AG10803 (cell line): ENCODE measurements around the gene TSPAN17.

Source experiments
- DNase-seq: peaks from one replicate; pipeline ENCODE4 v3.0.0; 2010; ENCODE audit warnings: low read depth
- H3K4me3 ChIP-seq: 2 replicates; pipeline ENCODE4 v1.5.1; 2011; ENCODE audit warnings: mild to moderate bottlenecking, low read length, control low read depth
- TF ChIP-seq, protein P1 (sequence below): conservative IDR thresholded peaks from 2 replicates; pipeline ENCODE4 v1.5.1; 2011; ENCODE audit warnings: mild to moderate bottlenecking, low read length, control low read depth, inconsistent platforms

TSPAN17 gene

DNA sequence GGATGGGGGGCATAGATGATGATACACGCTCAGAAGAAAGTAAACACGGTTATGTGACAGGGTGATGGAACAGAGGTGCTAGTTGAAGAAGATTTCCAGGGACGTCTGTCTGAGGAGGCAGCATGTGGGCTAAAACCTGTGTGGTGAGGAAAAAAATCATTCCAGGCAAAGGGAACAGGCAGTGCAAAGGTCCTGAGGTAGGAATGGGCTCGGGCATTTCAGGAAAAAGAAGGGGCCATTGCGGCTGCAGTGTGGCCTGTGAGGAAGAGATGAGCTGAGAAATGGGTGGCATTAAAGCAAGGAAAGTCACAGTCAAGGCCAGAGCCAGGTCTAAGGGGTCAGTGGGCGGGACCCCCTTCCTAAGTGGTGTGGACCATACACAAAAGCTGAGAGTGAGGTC, 18.2 kb downstream of the TSPAN17 start:
- DNase-seq = no peak
- H3K4me3 ChIP-seq = no peak overlapping the region
- TF ChIP-seq, protein P1, sequence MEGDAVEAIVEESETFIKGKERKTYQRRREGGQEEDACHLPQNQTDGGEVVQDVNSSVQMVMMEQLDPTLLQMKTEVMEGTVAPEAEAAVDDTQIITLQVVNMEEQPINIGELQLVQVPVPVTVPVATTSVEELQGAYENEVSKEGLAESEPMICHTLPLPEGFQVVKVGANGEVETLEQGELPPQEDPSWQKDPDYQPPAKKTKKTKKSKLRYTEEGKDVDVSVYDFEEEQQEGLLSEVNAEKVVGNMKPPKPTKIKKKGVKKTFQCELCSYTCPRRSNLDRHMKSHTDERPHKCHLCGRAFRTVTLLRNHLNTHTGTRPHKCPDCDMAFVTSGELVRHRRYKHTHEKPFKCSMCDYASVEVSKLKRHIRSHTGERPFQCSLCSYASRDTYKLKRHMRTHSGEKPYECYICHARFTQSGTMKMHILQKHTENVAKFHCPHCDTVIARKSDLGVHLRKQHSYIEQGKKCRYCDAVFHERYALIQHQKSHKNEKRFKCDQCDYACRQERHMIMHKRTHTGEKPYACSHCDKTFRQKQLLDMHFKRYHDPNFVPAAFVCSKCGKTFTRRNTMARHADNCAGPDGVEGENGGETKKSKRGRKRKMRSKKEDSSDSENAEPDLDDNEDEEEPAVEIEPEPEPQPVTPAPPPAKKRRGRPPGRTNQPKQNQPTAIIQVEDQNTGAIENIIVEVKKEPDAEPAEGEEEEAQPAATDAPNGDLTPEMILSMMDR = no peak

DNA sequence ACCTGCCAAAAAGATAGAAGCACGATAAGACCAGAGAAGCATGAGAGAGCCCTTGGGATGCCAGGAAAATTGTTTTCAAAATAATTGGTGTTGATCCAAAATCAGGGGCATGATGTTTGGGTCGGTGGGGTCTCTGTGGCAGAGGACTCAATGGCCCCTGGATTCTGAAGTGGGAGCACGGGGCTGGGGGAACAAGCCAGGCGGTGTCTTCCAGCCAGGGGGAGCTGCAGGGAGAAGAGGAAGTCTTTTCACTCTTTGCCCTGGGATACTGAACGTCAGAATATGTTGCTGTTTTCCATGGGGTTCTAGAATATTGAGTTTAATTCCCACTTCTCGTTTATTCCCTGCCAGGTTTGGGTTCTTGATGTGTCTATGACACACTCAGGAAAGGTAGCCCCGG, 20.4 kb downstream of the TSPAN17 start:
- DNase-seq = no peak
- TF ChIP-seq, protein P1 = no peak
- no peak overlapping the region for H3K4me3 ChIP-seq

DNA sequence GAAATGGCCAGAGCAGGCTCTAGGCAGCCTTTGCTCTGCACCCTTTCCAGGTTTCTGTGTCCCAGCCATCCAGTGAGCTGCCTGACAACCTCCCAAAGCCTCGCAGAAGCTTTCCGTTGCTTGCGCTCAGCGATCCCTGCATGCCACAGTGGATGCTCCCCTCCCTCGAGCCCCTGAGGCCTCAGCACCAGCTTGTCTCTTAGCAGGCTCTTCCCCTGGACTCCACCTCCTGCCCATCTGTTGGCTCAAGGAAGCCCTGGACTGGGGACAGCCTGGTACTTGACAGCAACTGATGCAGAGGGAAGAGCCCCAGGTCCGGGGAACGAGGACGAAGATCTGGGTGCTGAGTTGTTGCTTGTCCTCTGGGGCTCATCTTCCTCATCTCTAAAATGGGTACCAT, 23.2 kb downstream of the TSPAN17 start:
- H3K4me3 ChIP-seq = no peak overlapping the region
- TF ChIP-seq, protein P1 = no peak
- no peak for DNase-seq

DNA sequence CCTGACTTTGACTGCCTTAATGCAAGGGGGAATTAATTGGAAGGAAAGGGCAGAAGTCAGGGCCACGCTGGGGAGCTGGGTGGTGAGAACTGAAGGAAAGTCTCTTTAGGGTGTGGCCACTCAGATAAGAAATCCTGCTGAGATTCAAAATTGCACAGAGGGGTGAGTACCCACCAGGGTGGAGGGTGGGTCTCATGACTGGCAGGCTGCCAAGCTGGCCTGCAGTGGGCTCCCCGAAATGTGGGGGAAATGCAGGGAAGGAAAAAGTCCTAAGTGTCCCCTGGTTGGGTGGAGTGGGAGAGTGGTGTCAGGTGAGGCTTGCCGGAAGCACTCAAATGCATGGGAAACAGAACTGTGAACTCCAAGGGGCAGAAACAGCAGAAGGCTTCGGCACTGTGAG, 24.1 kb downstream of the TSPAN17 start:
- no peak for DNase-seq
- H3K4me3 ChIP-seq = no peak overlapping the region
- TF ChIP-seq, protein P1 = no peak

GRCh38 chr5:176671890-176672747, 24.8 kb downstream of the TSPAN17 start:
- no peak overlapping the region for H3K4me3 ChIP-seq
- no peak for DNase-seq
- TF ChIP-seq, protein P1 = no peak

DNA sequence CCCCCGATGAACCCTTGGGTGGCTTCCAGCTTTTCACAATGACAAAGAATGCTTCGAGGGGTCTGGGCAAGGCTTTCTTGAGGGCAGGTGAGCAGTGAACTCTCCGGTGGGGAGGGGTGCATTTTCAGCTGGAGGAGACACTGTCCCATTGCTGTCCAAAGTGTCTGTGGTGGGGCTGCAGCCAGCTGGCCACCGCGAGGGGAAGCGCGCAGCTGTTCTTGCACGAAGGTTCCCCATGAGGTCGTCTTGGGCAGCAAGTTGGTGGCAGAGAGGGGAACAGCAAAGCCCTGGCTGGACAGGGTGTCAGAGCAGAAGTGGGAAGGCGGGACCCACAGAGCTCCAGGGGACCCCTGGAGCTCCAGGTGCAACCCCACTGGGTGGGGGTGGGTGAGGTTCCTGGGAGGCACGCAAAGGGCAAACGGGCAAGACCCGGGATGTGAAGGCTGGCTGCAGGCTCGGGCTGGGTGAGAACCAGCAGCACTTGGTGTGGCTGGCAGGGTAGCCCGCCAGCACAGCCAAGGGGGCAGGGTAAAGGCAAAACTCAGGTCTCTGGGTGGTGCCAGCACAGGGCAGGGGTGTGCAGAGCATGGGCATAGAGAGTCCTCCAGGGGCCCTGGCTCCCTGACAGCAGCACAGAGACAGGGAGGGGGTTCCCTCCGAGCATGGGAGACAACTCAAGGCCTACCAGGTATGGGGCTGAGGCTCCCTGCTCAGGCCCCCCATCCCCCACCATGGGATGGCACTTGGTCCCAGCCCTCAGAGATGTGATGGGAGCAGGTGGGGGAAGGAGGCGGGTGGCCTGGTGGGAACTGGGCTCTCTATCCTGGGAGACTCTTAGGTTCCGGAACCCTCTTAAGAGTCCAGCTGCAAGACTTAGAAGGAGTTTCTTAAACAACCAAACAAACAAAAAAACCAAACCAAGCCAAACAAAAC, 26.6 kb downstream of the TSPAN17 start:
- TF ChIP-seq, protein P1 = no peak
- no peak overlapping the region for H3K4me3 ChIP-seq
- DNase-seq = no peak
